NB4 (cell line): ENCODE measurements around the gene RAPGEF4.

ENCODE experiments used
- MYC ChIP-seq: IDR thresholded peaks from 2 replicates; pipeline ENCODE4 v1.6.1; 2011; ENCODE audit warnings: low read depth, low read length
- POLR2A ChIP-seq: IDR thresholded peaks from 2 replicates; pipeline ENCODE4 v1.6.1; 2011; ENCODE audit warnings: mild to moderate bottlenecking; ENCODE audit not compliant: insufficient read length; ENCODE audit errors: extremely low read depth
- TF ChIP-seq, protein P1 (sequence below): IDR thresholded peaks from one replicate; pipeline ENCODE4 v1.5.1; 2012; ENCODE audit warnings: low read depth, low read length
- TF ChIP-seq, protein P2 (sequence below): IDR thresholded peaks from 2 replicates; pipeline ENCODE4 v1.6.1; 2011; ENCODE audit warnings: low read depth, low read length

DNA sequence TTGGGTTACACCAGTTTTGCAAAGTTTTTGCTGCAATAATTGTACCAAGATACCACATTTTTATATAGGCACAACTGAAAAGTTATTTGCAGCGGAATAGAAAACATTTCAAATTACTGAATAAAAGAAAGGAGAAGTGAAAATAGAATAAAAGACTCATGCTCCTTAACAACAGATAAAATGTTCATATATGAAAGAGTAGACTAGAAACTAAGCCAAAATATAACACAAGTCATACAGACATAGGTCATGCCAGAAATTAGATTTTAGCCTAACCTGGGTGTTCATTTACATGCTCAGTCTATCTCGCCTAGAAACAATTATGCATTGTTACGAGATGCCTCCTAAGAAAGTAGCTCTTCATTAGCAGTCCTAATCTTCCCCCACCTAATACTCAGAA is 323.6 kb downstream of the RAPGEF4 start:
- TF ChIP-seq, protein P1, sequence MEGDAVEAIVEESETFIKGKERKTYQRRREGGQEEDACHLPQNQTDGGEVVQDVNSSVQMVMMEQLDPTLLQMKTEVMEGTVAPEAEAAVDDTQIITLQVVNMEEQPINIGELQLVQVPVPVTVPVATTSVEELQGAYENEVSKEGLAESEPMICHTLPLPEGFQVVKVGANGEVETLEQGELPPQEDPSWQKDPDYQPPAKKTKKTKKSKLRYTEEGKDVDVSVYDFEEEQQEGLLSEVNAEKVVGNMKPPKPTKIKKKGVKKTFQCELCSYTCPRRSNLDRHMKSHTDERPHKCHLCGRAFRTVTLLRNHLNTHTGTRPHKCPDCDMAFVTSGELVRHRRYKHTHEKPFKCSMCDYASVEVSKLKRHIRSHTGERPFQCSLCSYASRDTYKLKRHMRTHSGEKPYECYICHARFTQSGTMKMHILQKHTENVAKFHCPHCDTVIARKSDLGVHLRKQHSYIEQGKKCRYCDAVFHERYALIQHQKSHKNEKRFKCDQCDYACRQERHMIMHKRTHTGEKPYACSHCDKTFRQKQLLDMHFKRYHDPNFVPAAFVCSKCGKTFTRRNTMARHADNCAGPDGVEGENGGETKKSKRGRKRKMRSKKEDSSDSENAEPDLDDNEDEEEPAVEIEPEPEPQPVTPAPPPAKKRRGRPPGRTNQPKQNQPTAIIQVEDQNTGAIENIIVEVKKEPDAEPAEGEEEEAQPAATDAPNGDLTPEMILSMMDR = no peak
- TF ChIP-seq POLR2A = no peak
- TF ChIP-seq, protein P2, sequence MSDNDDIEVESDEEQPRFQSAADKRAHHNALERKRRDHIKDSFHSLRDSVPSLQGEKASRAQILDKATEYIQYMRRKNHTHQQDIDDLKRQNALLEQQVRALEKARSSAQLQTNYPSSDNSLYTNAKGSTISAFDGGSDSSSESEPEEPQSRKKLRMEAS = no peak
- no peak for TF ChIP-seq MYC
